Activated B cell treated with CpG ODN at 0.5 μM for 24 hours (primary cell): ENCODE measurements around the gene LETMD1. TPM values are rescaled to one million over a fixed set of nuclear protein-coding genes. Genes with fewer than 3 reads are reported as not detected.

Experiments
- ATAC-seq: fragments of 200-7000 bp; cut with Tn5 transposase; one replicate; pipeline ENCODE4 v1.10.0; 2021; ENCODE audit warnings: low read depth, mild to moderate bottlenecking, moderate library complexity
- CTCF ChIA-PET: fragments of 350-600 bp; sonication (Branson Sonifier 250); formaldehyde crosslinking; loops from one replicate; lab custom pipeline; 2021; ENCODE audit warnings: antibody characterized with exemption; lab: Charles Lee
- POLR2A ChIA-PET: fragments of 350-600 bp; sonication (Branson Sonifier 250); formaldehyde crosslinking; loops from one replicate; lab custom pipeline; 2021; ENCODE audit warnings: antibody characterized with exemption; lab: Charles Lee
- DNase-seq: peaks from one replicate; pipeline ENCODE4 v3.0.0; 2022
- H3K27ac Mint-ChIP-seq: one replicate; pipeline ENCODE4 v1.8.0; 2020; ENCODE audit warnings: mixed read lengths
- H3K27me3 Mint-ChIP-seq: one replicate; pipeline ENCODE4 v1.8.0; 2021; ENCODE audit warnings: mixed read lengths
- H3K36me3 Mint-ChIP-seq: one replicate; pipeline ENCODE4 v1.8.0; 2021; ENCODE audit warnings: low read depth, mixed read lengths
- H3K4me1 Mint-ChIP-seq: one replicate; pipeline ENCODE4 v1.8.0; 2021; ENCODE audit warnings: mixed read lengths
- H3K4me3 Mint-ChIP-seq: one replicate; pipeline ENCODE4 v1.8.0; 2020; ENCODE audit warnings: mild to moderate bottlenecking, mixed read lengths
- H3K9me3 Mint-ChIP-seq: one replicate; pipeline ENCODE4 v1.8.0; 2020; ENCODE audit warnings: mixed read lengths
- intact Hi-C: fragments of 100-400 bp; cut with micrococcal nuclease; formaldehyde crosslinking; loops from one replicate; pipeline ENCODE4 v1.15.1; 2024
- total RNA-seq: library from RNA; stranded (reverse); gene quantifications from 2 replicates; pipeline ENCODE4 v1.2.3, GENCODE V29; 2022
- TF ChIP-seq, protein P1 (sequence below): fragments of 200-600 bp; IDR thresholded peaks from one replicate; pipeline ENCODE4 v1.8.0; 2022; ENCODE audit warnings: antibody characterized with exemption, mild to moderate bottlenecking

LETMD1 gene
- total RNA-seq, 1 donor from 2014 or later: 92.0 TPM

DNA sequence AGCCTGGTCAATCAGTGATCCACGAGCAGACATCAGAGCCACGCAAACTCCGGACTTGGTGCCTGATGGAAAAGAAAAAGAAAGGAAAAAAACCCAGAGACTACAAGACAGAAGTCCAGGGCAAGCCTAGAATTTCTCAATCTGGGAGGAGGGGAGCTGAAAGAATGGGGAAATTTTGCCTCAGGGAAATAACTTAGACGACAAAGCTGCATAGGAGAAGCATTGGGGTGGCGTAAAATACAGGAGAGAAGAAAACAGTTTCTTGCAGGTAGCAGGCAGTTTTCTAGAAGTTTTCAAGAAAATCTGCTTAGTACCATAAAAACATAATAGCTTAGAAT is 19.3 kb upstream of the LETMD1 start:
- H3K4me3 Mint-ChIP-seq: no peak overlapping the region
- intact Hi-C loops: loop anchor here (5.0 kb wide), 2 partner anchors 189 to 626 kb away; partner anchors contain the start of genes LARP4 and POU6F1
- peaks cover 27% of the 10 kb centered on the region for H3K4me1 Mint-ChIP-seq
- H3K27me3 Mint-ChIP-seq: no peaks in the 10 kb centered on the region
- DNase-seq (no peak), ATAC-seq (no peak)
- peaks cover 3% of the 10 kb centered on the region for H3K36me3 Mint-ChIP-seq
- CTCF ChIA-PET: interaction anchor here (1.1 to 4.9 kb wide), 2 partner anchors 19 to 203 kb away, joined by 4 to 23 read pairs; no protein-coding TSS in a partner anchor
- POLR2A ChIA-PET: no interaction called here
- no peaks in the 10 kb centered on the region for H3K9me3 Mint-ChIP-seq
- no peak overlapping the region for H3K27ac Mint-ChIP-seq
- TF ChIP-seq, protein P1, sequence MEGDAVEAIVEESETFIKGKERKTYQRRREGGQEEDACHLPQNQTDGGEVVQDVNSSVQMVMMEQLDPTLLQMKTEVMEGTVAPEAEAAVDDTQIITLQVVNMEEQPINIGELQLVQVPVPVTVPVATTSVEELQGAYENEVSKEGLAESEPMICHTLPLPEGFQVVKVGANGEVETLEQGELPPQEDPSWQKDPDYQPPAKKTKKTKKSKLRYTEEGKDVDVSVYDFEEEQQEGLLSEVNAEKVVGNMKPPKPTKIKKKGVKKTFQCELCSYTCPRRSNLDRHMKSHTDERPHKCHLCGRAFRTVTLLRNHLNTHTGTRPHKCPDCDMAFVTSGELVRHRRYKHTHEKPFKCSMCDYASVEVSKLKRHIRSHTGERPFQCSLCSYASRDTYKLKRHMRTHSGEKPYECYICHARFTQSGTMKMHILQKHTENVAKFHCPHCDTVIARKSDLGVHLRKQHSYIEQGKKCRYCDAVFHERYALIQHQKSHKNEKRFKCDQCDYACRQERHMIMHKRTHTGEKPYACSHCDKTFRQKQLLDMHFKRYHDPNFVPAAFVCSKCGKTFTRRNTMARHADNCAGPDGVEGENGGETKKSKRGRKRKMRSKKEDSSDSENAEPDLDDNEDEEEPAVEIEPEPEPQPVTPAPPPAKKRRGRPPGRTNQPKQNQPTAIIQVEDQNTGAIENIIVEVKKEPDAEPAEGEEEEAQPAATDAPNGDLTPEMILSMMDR: no peak

DNA sequence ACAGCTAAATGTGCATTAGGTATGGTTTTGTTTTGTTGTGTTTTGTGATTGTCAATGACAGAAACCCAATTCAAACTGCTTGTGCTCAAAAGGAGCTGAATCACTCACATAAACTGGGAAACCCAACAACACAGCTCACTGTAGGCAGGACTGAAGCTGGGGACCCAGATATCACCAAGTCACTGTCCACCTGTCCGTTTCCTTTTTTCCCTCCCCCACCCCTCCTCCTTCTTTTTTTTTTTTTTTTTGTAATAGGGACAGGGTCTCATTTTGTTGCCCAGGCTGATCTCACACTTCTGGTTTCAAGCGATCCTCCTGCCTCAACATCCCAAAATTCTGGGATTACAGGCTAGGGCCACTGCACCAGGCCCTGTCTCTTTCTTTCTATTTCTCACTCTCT is 15.1 kb upstream of the LETMD1 start:
- ChIA-PET POLR2A (interaction anchor here (0.7 kb wide), 1 partner anchor 432 kb away, joined by 5 read pairs; no protein-coding TSS in a partner anchor), CTCF (interaction anchor here (1.2 kb wide), 1 partner anchor 207 kb away, joined by 5 read pairs; no protein-coding TSS in a partner anchor)
- intact Hi-C loops: no loop called here
- Mint-ChIP-seq H3K4me3 (no peak overlapping the region), H3K27ac (no peak overlapping the region), H3K9me3 (no peaks in the 10 kb centered on the region), H3K36me3 (no peaks in the 10 kb centered on the region), H3K4me1 (peaks cover under 1% of the 10 kb centered on the region), H3K27me3 (no peaks in the 10 kb centered on the region)
- TF ChIP-seq, protein P1: no peak
- ATAC-seq: no peak
- no peak for DNase-seq

DNA sequence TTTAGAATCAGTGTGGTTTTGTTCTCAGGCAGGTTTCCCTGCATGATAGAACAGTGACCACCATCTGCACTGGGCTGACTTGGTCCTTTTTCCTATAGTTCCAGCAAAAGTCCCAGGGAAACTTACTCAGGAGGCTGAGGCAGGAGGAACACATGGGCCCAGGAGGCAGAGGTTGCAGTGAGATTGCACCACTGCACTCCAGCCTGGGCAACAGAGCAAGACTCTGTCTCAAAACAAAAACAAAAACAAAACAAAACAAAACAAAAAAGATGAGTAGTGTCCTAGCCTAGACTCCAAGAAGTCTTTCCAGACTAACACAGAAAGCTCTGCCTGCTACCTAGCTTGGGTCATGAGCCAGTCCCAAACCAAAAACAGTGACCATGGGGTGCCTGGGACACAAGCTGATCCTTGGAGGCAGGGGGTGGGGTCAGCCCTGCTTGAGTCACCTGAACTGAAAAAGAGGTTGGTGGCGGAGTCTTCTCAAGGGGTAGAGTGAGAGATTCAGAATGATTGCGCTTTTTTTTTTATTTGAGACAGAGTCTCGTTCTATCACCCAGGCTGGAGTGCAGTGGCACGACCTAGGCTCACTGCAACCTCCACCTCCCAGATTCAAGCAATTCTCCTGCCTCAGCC is 14.6 kb upstream of the LETMD1 start:
- intact Hi-C loops: no loop called here
- ATAC-seq (no peak), DNase-seq (no peak)
- no peak overlapping the region for H3K27ac Mint-ChIP-seq
- no peaks in the 10 kb centered on the region for H3K27me3 Mint-ChIP-seq
- TF ChIP-seq, protein P1: no peak
- no peaks in the 10 kb centered on the region for H3K4me1 Mint-ChIP-seq
- CTCF ChIA-PET: interaction anchor here (1.2 kb wide), 1 partner anchor 208 kb away, joined by 5 read pairs; no protein-coding TSS in a partner anchor
- no peaks in the 10 kb centered on the region for H3K9me3 Mint-ChIP-seq
- H3K36me3 Mint-ChIP-seq: no peaks in the 10 kb centered on the region
- POLR2A ChIA-PET: no interaction called here
- H3K4me3 Mint-ChIP-seq: no peak overlapping the region

DNA sequence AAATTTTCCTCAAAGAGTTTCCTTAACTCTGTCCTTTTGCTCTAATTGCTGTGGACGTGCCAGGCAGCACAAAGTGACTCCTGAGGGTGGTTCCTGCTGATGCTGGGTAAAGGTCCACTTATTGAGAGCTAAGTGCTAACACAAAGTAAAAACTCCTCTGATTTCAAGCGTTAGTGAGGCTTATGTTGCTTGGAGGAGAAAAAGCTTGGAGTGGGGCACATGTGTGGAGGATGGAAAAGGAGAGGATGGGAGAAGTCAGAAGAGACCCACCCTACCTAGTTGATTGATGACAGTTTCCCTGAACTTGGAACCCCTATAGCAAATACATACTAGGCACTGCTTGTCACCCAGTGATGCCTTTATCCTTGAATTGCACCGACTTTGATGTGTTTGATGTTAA is 11.8 kb upstream of the LETMD1 start:
- no peaks in the 10 kb centered on the region for H3K9me3 Mint-ChIP-seq
- ATAC-seq (no peak), DNase-seq (no peak)
- no peaks in the 10 kb centered on the region for H3K36me3 Mint-ChIP-seq
- TF ChIP-seq, protein P1: no peak
- intact Hi-C loops: no loop called here
- H3K4me3 Mint-ChIP-seq: no peak overlapping the region
- no peaks in the 10 kb centered on the region for H3K27me3 Mint-ChIP-seq
- CTCF ChIA-PET: no interaction called here
- POLR2A ChIA-PET: no interaction called here
- H3K4me1 Mint-ChIP-seq: no peaks in the 10 kb centered on the region
- no peak overlapping the region for H3K27ac Mint-ChIP-seq

DNA sequence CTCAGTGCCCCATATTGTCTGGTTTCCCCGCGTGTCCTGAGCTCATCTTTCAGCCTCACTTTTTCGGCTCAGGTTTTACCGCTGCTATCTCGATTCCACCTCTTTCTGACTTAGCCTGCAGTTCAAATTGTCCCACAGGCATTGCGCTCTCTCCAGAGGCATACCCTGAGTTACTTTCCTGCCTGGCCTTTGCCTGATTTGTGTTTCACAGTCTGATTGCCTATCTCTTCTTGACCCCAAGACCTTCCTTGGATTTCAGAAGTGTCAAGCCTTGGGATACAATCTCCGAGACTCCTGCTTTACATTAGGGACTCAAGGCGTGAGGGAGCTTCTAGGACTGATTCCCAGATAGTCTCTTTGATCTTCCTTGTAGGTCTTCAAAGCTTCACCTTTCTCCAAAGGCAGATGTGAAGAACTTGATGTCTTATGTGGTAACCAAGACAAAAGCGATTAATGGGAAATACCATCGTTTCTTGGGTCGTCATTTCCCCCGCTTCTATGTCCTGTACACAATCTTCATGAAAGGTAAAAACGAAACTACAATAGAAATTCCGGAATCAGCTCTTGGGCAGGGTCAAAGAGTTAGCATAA is 629 bp downstream of the LETMD1 start:
- Mint-ChIP-seq H3K9me3 (no peaks in the 10 kb centered on the region), H3K4me3 (peak overlapping the region; percentile 92), H3K4me1 (peaks cover 30% of the 10 kb centered on the region), H3K27me3 (no peaks in the 10 kb centered on the region), H3K36me3 (peaks cover 30% of the 10 kb centered on the region), H3K27ac (peak overlapping the region; percentile 87)
- intact Hi-C loops: loop anchor here (1.0 to 5.0 kb wide), 6 partner anchors 35 to 936 kb away; partner anchors contain the start of genes ATF1, COX14, CSRNP2 and DAZAP2
- TF ChIP-seq, protein P1: no peak
- CTCF ChIA-PET: interaction anchor here (0.9 to 2.6 kb wide), 3 partner anchors 13 to 301 kb away, joined by 3 to 11 read pairs (median 3); no protein-coding TSS in a partner anchor
- DNase-seq (no peak), ATAC-seq (no peak)
- POLR2A ChIA-PET: interaction anchor here (0.6 to 1.6 kb wide), 7 partner anchors 17 to 292 kb away, joined by 3 to 11 read pairs (median 4); partner anchors contain the start of genes ATF1 and SLC11A2
